Smooth muscle cell (in vitro differentiated cells): Measurements from ENCODE around the gene ZNF500. TPM values are rescaled to one million over a fixed set of nuclear protein-coding genes. Genes with fewer than 3 reads are reported as not detected.

Experiments
- DNase-seq: peaks from one replicate; lab custom pipeline; 2025; ENCODE audit not compliant: unreplicated experiment; lab: John Stamatoyannopoulos, UW
- H2AFZ ChIP-seq: fragments of 200-600 bp; sonication (generic); 2 replicates; pipeline ENCODE4 v1.6.0; 2016; ENCODE audit warnings: antibody characterized with exemption, low read depth, mild to moderate bottlenecking
- H3F3A ChIP-seq: fragments of 200-600 bp; sonication (generic); 2 replicates; pipeline ENCODE4 v1.6.0; 2017; ENCODE audit warnings: antibody characterized with exemption, low read depth
- H3K27ac ChIP-seq: fragments of 200-600 bp; sonication (generic); 2 replicates; pipeline ENCODE4 v1.5.1; 2016; ENCODE audit warnings: low read depth, mild to moderate bottlenecking
- H3K27me3 ChIP-seq: fragments of 200-600 bp; sonication (generic); 2 replicates; pipeline ENCODE4 v1.6.1; 2016; ENCODE audit warnings: low read depth, mild to moderate bottlenecking
- H3K36me3 ChIP-seq: fragments of 200-600 bp; sonication (generic); 2 replicates; pipeline ENCODE4 v1.5.1; 2016; ENCODE audit warnings: low read depth
- H3K4me1 ChIP-seq: fragments of 200-600 bp; sonication (generic); 2 replicates; pipeline ENCODE4 v1.5.1; 2016; ENCODE audit warnings: low read depth
- H3K4me2 ChIP-seq: fragments of 200-600 bp; sonication (generic); 2 replicates; pipeline ENCODE4 v1.6.0; 2016; ENCODE audit warnings: mild to moderate bottlenecking
- H3K4me3 ChIP-seq: fragments of 200-600 bp; sonication (generic); 2 replicates; pipeline ENCODE4 v1.5.1; 2016; ENCODE audit warnings: mild to moderate bottlenecking
- H3K79me2 ChIP-seq: fragments of 200-600 bp; sonication (generic); 2 replicates; pipeline ENCODE4 v1.6.0; 2016; ENCODE audit warnings: low read depth, mild to moderate bottlenecking
- H3K9ac ChIP-seq: fragments of 200-600 bp; sonication (generic); 2 replicates; pipeline ENCODE4 v1.6.0; 2016; ENCODE audit warnings: low read depth
- H3K9me3 ChIP-seq: fragments of 200-600 bp; sonication (generic); replicated peaks from 2 replicates; pipeline ENCODE4 v1.5.1; 2016; ENCODE audit warnings: low read depth
- H4K20me1 ChIP-seq: fragments of 200-600 bp; sonication (generic); 2 replicates; pipeline ENCODE4 v1.6.0; 2016; ENCODE audit warnings: low read depth
- WGBS: methylation state at CpG from one replicate; pipeline ENCODE4 v1.1.7; 2016; ENCODE audit warnings: low lambda C conversion rate; 5-methylcytosine and 5-hydroxymethylcytosine counted together
- polyA plus RNA-seq: library from polyadenylated mRNA; unstranded; fragments of >200 nt; fragmentation: Nextera tagmentation; extraction: Ambion mirVana; gene quantifications from 2 replicates; pipeline ENCODE4 v1.2.1, GENCODE V29; 2016
- total RNA-seq: library from RNA; depleted of rRNA; stranded (reverse); fragments of >200 nt; gene quantifications from 2 replicates; pipeline ENCODE4 v1.2.3, GENCODE V29; 2014
- TF ChIP-seq, protein P1 (sequence below): fragments of 200-600 bp; sonication (generic); IDR thresholded peaks from 2 replicates; pipeline ENCODE4 v1.5.1; 2017; ENCODE audit warnings: borderline replicate concordance, mild to moderate bottlenecking, antibody characterized with exemption; ENCODE audit not compliant: insufficient read depth, poor library complexity, severe bottlenecking

Gene ZNF500
- total and polyA plus RNA-seq, 2 experiments from 2014 or later = 4.1 to 7.1 TPM

DNA sequence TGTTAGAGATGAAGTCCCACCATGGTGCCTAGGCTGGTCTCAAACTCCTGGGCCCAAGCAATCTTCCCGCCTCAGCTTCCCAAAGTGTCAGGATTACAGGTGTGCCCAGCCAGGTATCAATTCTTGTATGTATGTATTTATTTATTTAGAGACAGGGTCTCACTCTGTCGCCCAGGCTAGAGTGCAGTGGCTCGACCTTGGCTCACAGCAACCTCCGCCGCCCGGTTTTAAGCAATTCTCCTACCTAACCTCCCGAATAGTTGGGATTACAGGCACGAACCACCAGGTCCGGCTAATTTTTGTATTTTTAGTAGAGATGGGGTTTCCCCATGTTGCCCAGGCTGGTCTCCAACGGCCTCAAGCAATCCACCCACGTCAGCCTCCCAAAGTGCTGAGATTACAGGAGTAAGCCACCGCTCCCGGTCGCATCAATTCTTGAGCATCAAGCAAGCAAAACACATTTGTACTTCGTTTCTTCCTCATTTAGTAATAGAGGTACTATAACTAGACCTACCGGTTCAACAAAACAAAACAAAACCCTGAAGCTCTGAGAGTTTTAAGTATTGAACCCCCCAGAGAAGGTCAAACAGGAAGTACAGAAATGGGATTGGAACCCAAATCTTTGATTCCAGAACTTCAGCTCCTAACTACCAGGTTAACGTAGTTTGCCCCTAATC, 1.0 kb upstream of the ZNF500 start:
- peaks cover 9% of the 10 kb centered on the region for H3F3A ChIP-seq
- H4K20me1 ChIP-seq = no peaks in the 10 kb centered on the region
- H3K36me3 ChIP-seq = no peaks in the 10 kb centered on the region
- no peaks in the 10 kb centered on the region for H3K9me3 ChIP-seq
- TF ChIP-seq, protein P1, sequence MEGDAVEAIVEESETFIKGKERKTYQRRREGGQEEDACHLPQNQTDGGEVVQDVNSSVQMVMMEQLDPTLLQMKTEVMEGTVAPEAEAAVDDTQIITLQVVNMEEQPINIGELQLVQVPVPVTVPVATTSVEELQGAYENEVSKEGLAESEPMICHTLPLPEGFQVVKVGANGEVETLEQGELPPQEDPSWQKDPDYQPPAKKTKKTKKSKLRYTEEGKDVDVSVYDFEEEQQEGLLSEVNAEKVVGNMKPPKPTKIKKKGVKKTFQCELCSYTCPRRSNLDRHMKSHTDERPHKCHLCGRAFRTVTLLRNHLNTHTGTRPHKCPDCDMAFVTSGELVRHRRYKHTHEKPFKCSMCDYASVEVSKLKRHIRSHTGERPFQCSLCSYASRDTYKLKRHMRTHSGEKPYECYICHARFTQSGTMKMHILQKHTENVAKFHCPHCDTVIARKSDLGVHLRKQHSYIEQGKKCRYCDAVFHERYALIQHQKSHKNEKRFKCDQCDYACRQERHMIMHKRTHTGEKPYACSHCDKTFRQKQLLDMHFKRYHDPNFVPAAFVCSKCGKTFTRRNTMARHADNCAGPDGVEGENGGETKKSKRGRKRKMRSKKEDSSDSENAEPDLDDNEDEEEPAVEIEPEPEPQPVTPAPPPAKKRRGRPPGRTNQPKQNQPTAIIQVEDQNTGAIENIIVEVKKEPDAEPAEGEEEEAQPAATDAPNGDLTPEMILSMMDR = no peak
- DNase-seq = no peak
- H3K4me3 ChIP-seq = peak overlapping the region; percentile 57
- H3K79me2 ChIP-seq = peaks cover 23% of the 10 kb centered on the region
- peak overlapping the region; percentile 12 for H3K9ac ChIP-seq
- no peaks in the 10 kb centered on the region for H3K27me3 ChIP-seq
- WGBS = 71% methylated on average over 17 of the region's 17 CpGs
- peaks cover 14% of the 10 kb centered on the region for H3K4me1 ChIP-seq
- peak overlapping the region; percentile 67 for H2AFZ ChIP-seq
- peak overlapping the region; percentile 98 for H3K4me2 ChIP-seq
- H3K27ac ChIP-seq = peak overlapping the region; percentile 54

DNA sequence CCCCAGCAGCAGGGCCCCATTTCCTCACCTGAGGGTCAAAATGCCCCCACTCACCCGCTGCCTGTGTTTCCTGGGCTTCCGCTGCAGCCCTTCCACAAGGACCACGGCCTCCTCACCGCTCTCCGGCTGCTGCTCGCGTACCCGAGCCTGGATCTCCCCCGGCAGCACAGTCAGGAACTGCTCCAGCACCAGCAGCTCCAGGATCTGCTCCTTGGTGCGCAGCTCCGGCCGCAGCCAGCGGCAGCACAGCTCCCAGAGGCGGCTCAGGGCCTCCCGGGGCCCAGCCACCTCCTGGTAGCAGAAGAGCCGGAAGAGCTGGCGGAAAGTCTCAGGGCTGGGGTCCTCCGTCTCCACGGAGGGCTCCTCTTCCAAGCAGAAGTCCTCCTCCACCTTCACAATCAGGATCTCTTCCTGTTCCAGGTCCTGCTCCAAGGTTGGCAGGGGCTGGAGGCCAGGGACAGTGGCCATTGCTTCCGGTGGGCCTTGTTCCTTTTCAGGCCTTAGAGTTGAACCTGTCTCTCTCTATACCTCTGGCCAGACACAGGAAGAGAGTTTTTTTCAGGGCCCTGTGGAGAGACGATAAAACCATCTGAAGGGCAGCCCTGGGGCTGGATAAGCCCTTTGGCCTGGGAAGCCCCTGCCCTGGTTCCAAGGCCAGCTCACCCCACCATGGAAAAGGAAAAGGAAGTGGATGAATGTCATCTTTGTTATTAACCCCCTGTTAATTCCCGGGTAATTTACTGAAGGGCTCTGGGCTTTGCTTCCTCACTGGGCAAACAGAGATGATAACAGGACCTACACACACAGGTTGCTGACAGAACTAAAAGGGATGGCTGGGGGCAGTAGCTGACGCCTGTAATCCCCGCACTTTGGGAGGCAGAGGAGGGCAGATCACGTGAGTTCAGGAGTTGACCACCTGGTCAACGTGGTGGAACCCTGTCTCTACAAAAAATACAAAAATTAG, 1.2 kb downstream of the ZNF500 start:
- H3K4me2 ChIP-seq = peak overlapping the region; percentile 98
- peak overlapping the region; percentile 95 for H3K9ac ChIP-seq
- peak overlapping the region; percentile 99 for H3K4me3 ChIP-seq
- H2AFZ ChIP-seq = no peak overlapping the region
- no peak for DNase-seq
- WGBS = 88% methylated on average over 26 of the region's 26 CpGs
- H3F3A ChIP-seq = peaks cover 9% of the 10 kb centered on the region
- TF ChIP-seq, protein P1 = no peak
- H3K9me3 ChIP-seq = no peaks in the 10 kb centered on the region
- no peaks in the 10 kb centered on the region for H4K20me1 ChIP-seq
- no peaks in the 10 kb centered on the region for H3K27me3 ChIP-seq
- peaks cover 14% of the 10 kb centered on the region for H3K4me1 ChIP-seq
- no peaks in the 10 kb centered on the region for H3K36me3 ChIP-seq
- H3K27ac ChIP-seq = no peak overlapping the region
- peaks cover 23% of the 10 kb centered on the region for H3K79me2 ChIP-seq

DNA sequence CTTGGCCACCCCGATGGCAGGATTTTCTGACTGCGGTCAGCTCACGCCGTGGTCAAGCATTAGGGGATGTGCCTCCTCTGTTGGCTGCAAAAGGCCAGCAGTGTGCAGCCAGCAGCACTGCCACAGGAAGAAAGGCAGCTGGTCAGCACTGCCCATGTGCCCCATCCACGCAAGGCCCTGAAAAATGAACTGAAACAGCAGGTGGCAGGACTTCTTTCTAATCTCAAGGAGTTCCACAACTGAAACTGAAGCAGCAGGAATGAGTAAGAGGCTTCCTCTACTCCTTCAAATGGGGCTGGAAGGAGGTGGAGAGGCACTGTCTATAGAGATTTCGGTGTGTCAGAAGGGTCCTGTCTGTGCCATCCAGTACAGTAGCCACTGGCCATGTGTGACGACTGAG, 3.2 kb downstream of the ZNF500 start:
- WGBS = over 99% methylated on average over 7 of the region's 7 CpGs
- no peak for DNase-seq
- no peaks in the 10 kb centered on the region for H3K36me3 ChIP-seq
- no peak overlapping the region for H3K9ac ChIP-seq
- no peaks in the 10 kb centered on the region for H3K9me3 ChIP-seq
- no peaks in the 10 kb centered on the region for H3K27me3 ChIP-seq
- no peak overlapping the region for H2AFZ ChIP-seq
- no peaks in the 10 kb centered on the region for H4K20me1 ChIP-seq
- H3K4me2 ChIP-seq = no peak overlapping the region
- TF ChIP-seq, protein P1 = no peak
- H3F3A ChIP-seq = peaks cover 9% of the 10 kb centered on the region
- H3K4me1 ChIP-seq = peaks cover 14% of the 10 kb centered on the region
- H3K79me2 ChIP-seq = peaks cover 23% of the 10 kb centered on the region
- H3K4me3 ChIP-seq = no peak overlapping the region
- no peak overlapping the region for H3K27ac ChIP-seq
